ENCODE results near the gene SEL1L3.

Gene SEL1L3

DNA sequence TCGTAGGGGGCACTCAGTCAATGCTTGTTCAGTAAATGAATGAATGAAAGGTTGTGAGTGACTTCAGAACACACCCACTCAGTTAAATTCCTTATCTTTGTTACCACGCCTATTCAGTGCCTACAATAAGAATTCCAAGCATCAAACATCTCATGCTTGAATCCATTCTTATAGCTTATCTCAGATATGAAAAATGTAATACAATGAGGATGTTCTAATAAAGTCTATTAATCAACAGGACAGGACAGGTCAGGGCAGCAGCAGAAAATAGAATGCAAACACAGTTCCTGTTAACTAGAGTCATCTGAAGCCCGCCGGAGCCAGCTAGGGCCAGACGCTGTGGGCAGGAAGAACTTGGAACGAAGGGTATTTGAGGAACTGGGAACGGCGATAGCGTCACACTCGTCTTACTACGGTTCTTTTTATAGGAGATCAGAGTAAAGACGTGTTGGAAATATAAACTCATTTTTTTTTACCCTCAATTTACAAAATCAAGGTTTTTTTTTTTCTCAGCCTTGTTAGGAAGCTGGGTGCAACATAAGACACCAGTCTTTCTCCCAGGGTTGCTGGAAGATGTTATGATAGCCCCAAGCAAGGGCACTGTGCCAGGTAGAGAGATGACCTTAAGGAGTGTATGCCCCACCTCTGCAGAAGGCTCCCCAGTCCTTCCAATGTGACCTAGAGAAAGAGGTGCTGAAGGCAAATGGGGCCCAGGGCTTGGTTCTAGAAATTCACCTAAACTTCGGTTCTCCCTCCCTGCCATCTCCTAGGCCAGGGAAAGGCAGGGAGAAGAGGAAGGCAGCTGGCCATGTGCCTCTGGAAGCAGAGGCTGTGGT is 48.3 kb downstream of the SEL1L3 start:
- H4K91ac ChIP-seq (ENCODE audit: low read length), result no peak overlapping the region
- no peak overlapping the region for H3K4me3 ChIP-seq (ENCODE audit: insufficient read depth in 1 of 2, low read depth in 1 of 2, low read length in 2 of 2)
- peak overlapping the region; percentile 67 for H3K9ac ChIP-seq (ENCODE audit: low read length)
- no peak overlapping the region for H2AFZ ChIP-seq (ENCODE audit: low read depth, low read length)
- 93% methylated on average over 5 of the region's 13 CpGs for WGBS
- H2BK12ac ChIP-seq (ENCODE audit: low read length in 2 of 2), result no peak overlapping the region
- peaks cover 27% of the 10 kb centered on the region for H3K4me1 ChIP-seq (ENCODE audit: control insufficient read depth, insufficient read depth, low read depth, low read length)
- H2BK15ac ChIP-seq (ENCODE audit: low read depth, poor library complexity, severe bottlenecking), result no peak overlapping the region
- H3K14ac ChIP-seq (ENCODE audit: low read length in 2 of 2), result no peak overlapping the region
- H3K4ac ChIP-seq (ENCODE audit: low read depth in 1 of 2, low read length in 2 of 2), result no peak overlapping the region
- no peak overlapping the region for H3K23ac ChIP-seq (ENCODE audit: low read length in 2 of 2)
- peak overlapping the region; percentile 81 for H3K27ac ChIP-seq (ENCODE audit: low read length, poor library complexity, severe bottlenecking)
- no peak overlapping the region for H2BK120ac ChIP-seq (ENCODE audit: low read depth, low read length)
- H3K27me3 ChIP-seq (ENCODE audit: control insufficient read depth in 1 of 2, insufficient read depth in 1 of 2, low read length in 2 of 2), result no peaks in the 10 kb centered on the region
- H3K9me3 ChIP-seq (ENCODE audit: control insufficient read depth, low read length), result no peaks in the 10 kb centered on the region
- H3K36me3 ChIP-seq (ENCODE audit: control insufficient read depth in 1 of 2, insufficient read depth in 2 of 2, low read depth in 1 of 2, low read length in 2 of 2), result no peaks in the 10 kb centered on the region
- H3K4me2 ChIP-seq (ENCODE audit: low read length, poor library complexity, severe bottlenecking), result no peak overlapping the region
- H3K79me1 ChIP-seq (replicated peaks; ENCODE audit: low read length, poor library complexity, severe bottlenecking), result no peaks in the 10 kb centered on the region
- DNase-seq, result no peak
- no peak overlapping the region for H3K18ac ChIP-seq (ENCODE audit: low read depth in 1 of 2, low read length in 2 of 2)
- no peak overlapping the region for H4K8ac ChIP-seq (ENCODE audit: low read length)
- H2AK5ac ChIP-seq (ENCODE audit: low read length, severe bottlenecking), result peak overlapping the region; percentile 26
- H2BK5ac ChIP-seq (ENCODE audit: low read depth, low read length, poor library complexity, severe bottlenecking), result no peak overlapping the region

DNA sequence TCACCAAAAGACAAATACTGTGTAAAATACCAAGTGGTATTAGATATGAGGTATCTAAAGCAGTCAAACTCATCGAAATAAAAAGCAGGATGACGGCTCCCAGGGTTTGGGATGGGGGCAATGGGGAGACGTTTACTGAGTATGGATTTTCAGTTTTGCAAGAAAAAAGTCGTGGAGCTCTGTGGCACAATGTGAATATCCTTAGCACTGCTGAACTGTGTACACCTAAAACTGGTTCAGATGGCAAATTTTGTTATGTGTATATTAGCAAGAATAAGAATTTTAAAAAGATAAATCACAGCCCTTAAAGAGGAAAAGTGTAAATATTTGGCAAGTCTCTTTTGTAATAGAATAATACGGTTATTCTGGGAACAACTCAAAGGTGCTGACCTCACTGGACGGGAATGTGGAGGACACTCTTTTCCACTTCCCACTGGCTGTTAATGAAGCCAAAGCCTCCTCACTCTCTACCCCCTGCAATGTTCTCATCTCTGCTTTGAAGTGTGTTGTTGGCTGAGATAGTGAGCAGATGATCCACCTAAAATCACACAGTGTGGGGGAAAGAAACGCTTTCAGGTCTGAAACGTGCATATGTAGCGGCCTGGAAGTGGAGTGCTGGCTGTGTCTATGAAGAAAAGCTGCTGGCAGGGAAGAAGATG is 49.2 kb downstream of the SEL1L3 start:
- Histone ChIP-seq H3K14ac (ENCODE audit: low read length in 2 of 2) (no peak overlapping the region), H2AFZ (ENCODE audit: low read depth, low read length) (no peak overlapping the region), H3K4me2 (ENCODE audit: low read length, poor library complexity, severe bottlenecking) (peak overlapping the region; percentile 1), H3K9ac (ENCODE audit: low read length) (peak overlapping the region; percentile 67), H2BK15ac (ENCODE audit: low read depth, poor library complexity, severe bottlenecking) (no peak overlapping the region), H2BK120ac (ENCODE audit: low read depth, low read length) (no peak overlapping the region), H3K4me3 (ENCODE audit: insufficient read depth in 1 of 2, low read depth in 1 of 2, low read length in 2 of 2) (no peak overlapping the region), H4K91ac (ENCODE audit: low read length) (no peak overlapping the region), H3K9me3 (ENCODE audit: control insufficient read depth, low read length) (no peaks in the 10 kb centered on the region), H3K27me3 (ENCODE audit: control insufficient read depth in 1 of 2, insufficient read depth in 1 of 2, low read length in 2 of 2) (no peaks in the 10 kb centered on the region), H4K8ac (ENCODE audit: low read length) (no peak overlapping the region), H3K23ac (ENCODE audit: low read length in 2 of 2) (no peak overlapping the region), H3K18ac (ENCODE audit: low read depth in 1 of 2, low read length in 2 of 2) (no peak overlapping the region), H3K4me1 (ENCODE audit: control insufficient read depth, insufficient read depth, low read depth, low read length) (peaks cover 27% of the 10 kb centered on the region), H3K4ac (ENCODE audit: low read depth in 1 of 2, low read length in 2 of 2) (no peak overlapping the region), H2BK12ac (ENCODE audit: low read length in 2 of 2) (no peak overlapping the region), H3K36me3 (ENCODE audit: control insufficient read depth in 1 of 2, insufficient read depth in 2 of 2, low read depth in 1 of 2, low read length in 2 of 2) (no peaks in the 10 kb centered on the region), H2AK5ac (ENCODE audit: low read length, severe bottlenecking) (no peak overlapping the region), H3K27ac (ENCODE audit: low read length, poor library complexity, severe bottlenecking) (peak overlapping the region; percentile 81), H2BK5ac (ENCODE audit: low read depth, low read length, poor library complexity, severe bottlenecking) (no peak overlapping the region), H3K79me1 (replicated peaks; ENCODE audit: low read length, poor library complexity, severe bottlenecking) (no peaks in the 10 kb centered on the region)
- peak; percentile 46 for DNase-seq
- 70% methylated on average over 6 of the region's 9 CpGs for WGBS

DNA sequence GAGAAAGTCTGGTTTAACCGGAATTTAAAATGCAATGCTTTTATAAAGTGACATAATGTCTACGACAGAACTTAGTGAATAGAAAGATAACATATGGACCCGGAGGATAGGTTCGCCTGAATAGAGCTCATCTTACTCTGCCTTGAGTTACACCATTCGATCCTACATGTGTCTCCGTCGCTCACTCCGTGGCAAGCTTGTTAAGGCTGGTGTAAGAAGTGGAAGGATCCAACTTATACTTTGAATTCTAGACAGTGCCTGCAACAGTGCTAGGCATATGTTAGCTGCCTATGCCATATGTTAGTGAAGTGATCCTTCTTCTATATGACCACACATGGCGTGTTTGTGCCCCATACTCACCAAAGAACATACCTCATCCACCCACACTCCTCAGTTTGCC is 50.9 kb downstream of the SEL1L3 start:
- Histone ChIP-seq H2BK15ac (ENCODE audit: low read depth, poor library complexity, severe bottlenecking) (no peak overlapping the region), H3K27me3 (ENCODE audit: control insufficient read depth in 1 of 2, insufficient read depth in 1 of 2, low read length in 2 of 2) (no peaks in the 10 kb centered on the region), H3K18ac (ENCODE audit: low read depth in 1 of 2, low read length in 2 of 2) (no peak overlapping the region), H3K27ac (ENCODE audit: low read length, poor library complexity, severe bottlenecking) (no peak overlapping the region), H2BK120ac (ENCODE audit: low read depth, low read length) (no peak overlapping the region), H4K91ac (ENCODE audit: low read length) (no peak overlapping the region), H2BK5ac (ENCODE audit: low read depth, low read length, poor library complexity, severe bottlenecking) (no peak overlapping the region), H3K9me3 (ENCODE audit: control insufficient read depth, low read length) (no peaks in the 10 kb centered on the region), H4K8ac (ENCODE audit: low read length) (no peak overlapping the region), H3K4ac (ENCODE audit: low read depth in 1 of 2, low read length in 2 of 2) (no peak overlapping the region), H3K79me1 (replicated peaks; ENCODE audit: low read length, poor library complexity, severe bottlenecking) (no peaks in the 10 kb centered on the region), H3K36me3 (ENCODE audit: control insufficient read depth in 1 of 2, insufficient read depth in 2 of 2, low read depth in 1 of 2, low read length in 2 of 2) (no peaks in the 10 kb centered on the region), H2AFZ (ENCODE audit: low read depth, low read length) (no peak overlapping the region), H3K9ac (ENCODE audit: low read length) (no peak overlapping the region), H3K4me3 (ENCODE audit: insufficient read depth in 1 of 2, low read depth in 1 of 2, low read length in 2 of 2) (no peak overlapping the region), H3K23ac (ENCODE audit: low read length in 2 of 2) (no peak overlapping the region), H3K14ac (ENCODE audit: low read length in 2 of 2) (peak overlapping the region in 1 of 2 experiments; percentile 87), H2AK5ac (ENCODE audit: low read length, severe bottlenecking) (peak overlapping the region; percentile 19), H2BK12ac (ENCODE audit: low read length in 2 of 2) (peak overlapping the region in 1 of 2 experiments; percentile 24), H3K4me1 (ENCODE audit: control insufficient read depth, insufficient read depth, low read depth, low read length) (peaks cover 27% of the 10 kb centered on the region), H3K4me2 (ENCODE audit: low read length, poor library complexity, severe bottlenecking) (no peak overlapping the region)
- WGBS, result 93% methylated on average over 9 of the region's 9 CpGs
- no peak for DNase-seq

DNA sequence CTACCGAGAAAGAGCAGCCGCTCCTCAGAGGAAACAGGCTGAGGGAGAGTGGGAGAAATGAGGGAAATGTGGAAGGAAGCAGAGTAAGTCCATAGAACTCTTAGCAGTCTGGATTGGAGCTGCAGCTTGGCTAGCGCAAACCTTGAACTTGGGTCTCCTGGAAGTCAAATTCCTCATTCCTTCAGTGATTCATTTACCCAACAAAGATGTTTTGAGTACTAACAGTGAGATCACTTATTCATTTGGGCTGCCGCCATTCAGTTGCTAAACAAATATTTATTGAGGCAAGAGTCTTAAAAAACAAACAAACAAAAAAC is 51.5 kb downstream of the SEL1L3 start:
- Histone ChIP-seq H2BK5ac (ENCODE audit: low read depth, low read length, poor library complexity, severe bottlenecking) (no peak overlapping the region), H3K9ac (ENCODE audit: low read length) (no peak overlapping the region), H2BK15ac (ENCODE audit: low read depth, poor library complexity, severe bottlenecking) (no peak overlapping the region), H3K79me1 (replicated peaks; ENCODE audit: low read length, poor library complexity, severe bottlenecking) (no peaks in the 10 kb centered on the region), H3K4me3 (ENCODE audit: insufficient read depth in 1 of 2, low read depth in 1 of 2, low read length in 2 of 2) (no peak overlapping the region), H2BK12ac (ENCODE audit: low read length in 2 of 2) (no peak overlapping the region), H2BK120ac (ENCODE audit: low read depth, low read length) (no peak overlapping the region), H2AK5ac (ENCODE audit: low read length, severe bottlenecking) (no peak overlapping the region), H3K27ac (ENCODE audit: low read length, poor library complexity, severe bottlenecking) (peak overlapping the region; percentile 71), H4K91ac (ENCODE audit: low read length) (no peak overlapping the region), H3K36me3 (ENCODE audit: control insufficient read depth in 1 of 2, insufficient read depth in 2 of 2, low read depth in 1 of 2, low read length in 2 of 2) (no peaks in the 10 kb centered on the region), H3K9me3 (ENCODE audit: control insufficient read depth, low read length) (no peaks in the 10 kb centered on the region), H3K27me3 (ENCODE audit: control insufficient read depth in 1 of 2, insufficient read depth in 1 of 2, low read length in 2 of 2) (no peaks in the 10 kb centered on the region), H4K8ac (ENCODE audit: low read length) (no peak overlapping the region), H3K23ac (ENCODE audit: low read length in 2 of 2) (no peak overlapping the region), H3K4me1 (ENCODE audit: control insufficient read depth, insufficient read depth, low read depth, low read length) (peaks cover 24% of the 10 kb centered on the region), H3K4me2 (ENCODE audit: low read length, poor library complexity, severe bottlenecking) (peak overlapping the region; percentile 46), H3K14ac (ENCODE audit: low read length in 2 of 2) (no peak overlapping the region), H3K4ac (ENCODE audit: low read depth in 1 of 2, low read length in 2 of 2) (no peak overlapping the region), H3K18ac (ENCODE audit: low read depth in 1 of 2, low read length in 2 of 2) (no peak overlapping the region), H2AFZ (ENCODE audit: low read depth, low read length) (no peak overlapping the region)
- WGBS, result 78% methylated on average over 2 of the region's 4 CpGs
- no peak for DNase-seq

Measured in mesenchymal stem cell (in vitro differentiated cells and primary cell).